Osteoblast (primary cell): Measurements from ENCODE around the gene TAS2R16. TPM values are rescaled to one million over a fixed set of nuclear protein-coding genes. Genes with fewer than 3 reads are reported as not detected.

ENCODE experiments used
- DNase-seq: peaks from one replicate; pipeline ENCODE4 v3.0.0; 2011; ENCODE audit warnings: low spot score, mixed read lengths; ENCODE audit not compliant: insufficient read length; ENCODE audit errors: missing footprints
- H2AFZ ChIP-seq: 2 replicates; pipeline ENCODE4 v1.6.0; 2011; ENCODE audit warnings: mild to moderate bottlenecking, low read length
- H3K27ac ChIP-seq: 2 replicates; pipeline ENCODE4 v1.5.1; 2011; ENCODE audit warnings: mild to moderate bottlenecking, low read depth, low read length, moderate library complexity
- H3K27me3 ChIP-seq: 2 replicates; pipeline ENCODE4 v1.6.0; 2012; ENCODE audit warnings: mild to moderate bottlenecking, control low read depth, inconsistent platforms, low read length, moderate library complexity; ENCODE audit not compliant: insufficient read depth
- H3K36me3 ChIP-seq: 2 replicates; pipeline ENCODE4 v1.5.1; 2011; ENCODE audit warnings: mild to moderate bottlenecking, low read length, control low read depth, moderate library complexity; ENCODE audit not compliant: insufficient read depth
- H3K4me1 ChIP-seq: 2 replicates; pipeline ENCODE4 v1.5.1; 2011; ENCODE audit warnings: mild to moderate bottlenecking, low read length, control low read depth, moderate library complexity; ENCODE audit not compliant: insufficient read depth
- H3K4me2 ChIP-seq: 2 replicates; pipeline ENCODE4 v1.6.0; 2011; ENCODE audit warnings: mild to moderate bottlenecking, low read length; ENCODE audit not compliant: insufficient read depth
- H3K4me3 ChIP-seq: fragments of 200-600 bp; sonication (generic); 3 replicates; pipeline ENCODE4 v1.5.1; 2012; ENCODE audit warnings: mild to moderate bottlenecking, low read length, inconsistent platforms; ENCODE audit not compliant: insufficient read depth
- H3K79me2 ChIP-seq: 2 replicates; pipeline ENCODE4 v1.6.0; 2012; ENCODE audit warnings: mild to moderate bottlenecking, low read length, control low read depth, inconsistent platforms; ENCODE audit not compliant: insufficient read depth
- H3K9me3 ChIP-seq: 2 replicates; pipeline ENCODE4 v1.5.1; 2011; ENCODE audit warnings: low read depth, low read length, control low read depth
- H4K20me1 ChIP-seq: 2 replicates; pipeline ENCODE4 v1.6.0; 2012; ENCODE audit warnings: mild to moderate bottlenecking, low read length, control low read depth; ENCODE audit not compliant: insufficient read depth
- total RNA-seq: library from RNA; depleted of rRNA; stranded (reverse); fragments of >200 nt; gene quantifications from 2 replicates; pipeline ENCODE4 v1.2.3, GENCODE V29; 2012
- TF ChIP-seq, protein P1 (sequence below): IDR thresholded peaks from 2 replicates; pipeline ENCODE4 v1.5.1; 2011; ENCODE audit warnings: mild to moderate bottlenecking, low read depth, low read length, moderate library complexity; ENCODE audit errors: extremely low read depth

Gene TAS2R16
- total RNA-seq, 1 donor = not detected

DNA sequence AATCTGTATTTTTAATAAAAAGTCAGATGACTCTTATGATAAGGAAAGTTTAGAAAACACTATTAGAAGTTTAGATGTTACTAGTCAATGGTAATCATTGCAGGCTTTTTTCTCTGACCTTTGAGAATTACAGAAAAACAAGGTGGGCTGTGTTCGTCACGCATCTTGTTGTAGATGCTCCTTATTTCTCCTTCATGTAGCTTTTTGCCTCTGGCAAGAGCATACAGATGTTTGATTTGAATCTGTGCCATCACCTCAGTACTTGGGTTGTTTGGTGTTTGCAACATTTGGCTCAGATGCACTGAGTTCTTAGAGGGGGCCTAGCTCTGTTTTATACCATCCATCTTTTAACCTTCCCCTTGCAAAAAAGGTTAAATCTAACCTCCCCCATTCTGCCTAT lies 11.5 kb downstream of the TAS2R16 start:
- no peak for DNase-seq
- TF ChIP-seq, protein P1, sequence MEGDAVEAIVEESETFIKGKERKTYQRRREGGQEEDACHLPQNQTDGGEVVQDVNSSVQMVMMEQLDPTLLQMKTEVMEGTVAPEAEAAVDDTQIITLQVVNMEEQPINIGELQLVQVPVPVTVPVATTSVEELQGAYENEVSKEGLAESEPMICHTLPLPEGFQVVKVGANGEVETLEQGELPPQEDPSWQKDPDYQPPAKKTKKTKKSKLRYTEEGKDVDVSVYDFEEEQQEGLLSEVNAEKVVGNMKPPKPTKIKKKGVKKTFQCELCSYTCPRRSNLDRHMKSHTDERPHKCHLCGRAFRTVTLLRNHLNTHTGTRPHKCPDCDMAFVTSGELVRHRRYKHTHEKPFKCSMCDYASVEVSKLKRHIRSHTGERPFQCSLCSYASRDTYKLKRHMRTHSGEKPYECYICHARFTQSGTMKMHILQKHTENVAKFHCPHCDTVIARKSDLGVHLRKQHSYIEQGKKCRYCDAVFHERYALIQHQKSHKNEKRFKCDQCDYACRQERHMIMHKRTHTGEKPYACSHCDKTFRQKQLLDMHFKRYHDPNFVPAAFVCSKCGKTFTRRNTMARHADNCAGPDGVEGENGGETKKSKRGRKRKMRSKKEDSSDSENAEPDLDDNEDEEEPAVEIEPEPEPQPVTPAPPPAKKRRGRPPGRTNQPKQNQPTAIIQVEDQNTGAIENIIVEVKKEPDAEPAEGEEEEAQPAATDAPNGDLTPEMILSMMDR = no peak
- no peaks in the 10 kb centered on the region for H3K9me3 ChIP-seq

GRCh38 chr7:122983261-122983660 lies 12.2 kb downstream of the TAS2R16 start:
- Histone ChIP-seq H3K27me3 (no peaks in the 10 kb centered on the region), H3K4me2 (no peak overlapping the region), H3K27ac (no peak overlapping the region), H2AFZ (no peak overlapping the region), H3K4me3 (no peak overlapping the region), H4K20me1 (no peaks in the 10 kb centered on the region), H3K4me1 (no peaks in the 10 kb centered on the region), H3K79me2 (no peaks in the 10 kb centered on the region), H3K36me3 (no peaks in the 10 kb centered on the region), H3K9me3 (no peaks in the 10 kb centered on the region)
- DNase-seq = no peak
- TF ChIP-seq, protein P1 = no peak

More for the DNA sequence above, 11.5 kb downstream of the TAS2R16 start:
- no peak overlapping the region for H3K27ac ChIP-seq
- H3K27me3 ChIP-seq = no peaks in the 10 kb centered on the region
- no peak overlapping the region for H3K4me2 ChIP-seq
- no peaks in the 10 kb centered on the region for H3K4me1 ChIP-seq
- H4K20me1 ChIP-seq = no peaks in the 10 kb centered on the region
- H3K4me3 ChIP-seq = no peak overlapping the region
- no peaks in the 10 kb centered on the region for H3K36me3 ChIP-seq
- no peaks in the 10 kb centered on the region for H3K79me2 ChIP-seq
- H2AFZ ChIP-seq = no peak overlapping the region

- no peak for DNase-seq
- H3K79me2 ChIP-seq = no peaks in the 10 kb centered on the region
- H2AFZ ChIP-seq = no peak overlapping the region
- H3K4me2 ChIP-seq = no peak overlapping the region
- H3K27ac ChIP-seq = no peak overlapping the region
- no peaks in the 10 kb centered on the region for H3K4me1 ChIP-seq
- no peaks in the 10 kb centered on the region for H3K36me3 ChIP-seq
- H3K9me3 ChIP-seq = no peaks in the 10 kb centered on the region
- TF ChIP-seq, protein P1 = no peak
- H4K20me1 ChIP-seq = no peaks in the 10 kb centered on the region
- H3K4me3 ChIP-seq = no peak overlapping the region
- no peaks in the 10 kb centered on the region for H3K27me3 ChIP-seq
These were observed 20.2 kb downstream of the TAS2R16 start for GRCh38 chr7:122975341-122975740.

DNA sequence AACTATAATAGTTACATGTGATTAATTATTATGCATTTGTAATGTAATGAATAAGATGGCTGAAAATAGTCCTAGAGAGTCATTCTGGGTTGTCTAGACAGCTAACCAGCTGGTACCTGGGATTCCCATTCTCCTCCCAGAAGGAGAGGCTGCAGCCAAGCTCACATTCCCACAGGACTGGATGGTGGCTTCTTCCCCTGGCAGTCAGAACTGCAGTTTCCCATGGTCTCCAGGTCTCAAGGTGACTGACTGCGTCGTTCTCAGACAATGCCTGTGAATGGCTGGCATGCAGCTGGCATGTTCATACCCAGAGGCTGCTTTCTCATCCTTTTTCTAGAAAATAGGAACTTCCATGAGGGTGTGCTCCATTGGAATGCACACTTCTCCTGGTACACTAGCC lies 21.3 kb downstream of the TAS2R16 start:
- Histone ChIP-seq H3K36me3 (no peaks in the 10 kb centered on the region), H3K4me2 (no peak overlapping the region), H4K20me1 (no peaks in the 10 kb centered on the region), H3K27me3 (no peaks in the 10 kb centered on the region), H3K9me3 (no peaks in the 10 kb centered on the region), H3K79me2 (no peaks in the 10 kb centered on the region), H3K4me1 (no peaks in the 10 kb centered on the region), H3K4me3 (no peak overlapping the region), H2AFZ (no peak overlapping the region), H3K27ac (no peak overlapping the region)
- no peak for DNase-seq
- TF ChIP-seq, protein P1 = no peak
